Adrenal gland (tissue), 5 donors: Measurements from ENCODE around the gene PRDM16.

Experiments used
- CTCF ChIP-seq, 6 experiments: fragments of 450-650 bp in 4 of 6; fragments of 200-600 bp in 2 of 6; sonication (generic) in 1 of 6; IDR thresholded peaks; 1 replicate in 5 of 6; 2 replicates in 1 of 6; pipeline versions ENCODE4 v1.5.1 to v1.8.0; 2016 to 2021; ENCODE audit warnings: antibody characterized with exemption in 6 of 6, mild to moderate bottlenecking in 2 of 6, moderate library complexity in 1 of 6
- POLR2A ChIP-seq, 2 donors: fragments of 450-650 bp; IDR thresholded peaks; one replicate each; pipeline ENCODE4 v1.6.1; 2017; ENCODE audit warnings: antibody characterized with exemption in 2 of 2, mild to moderate bottlenecking in 2 of 2, moderate library complexity in 1 of 2
- donor health status: DM: no; HTN: no; CAD: no.

- no peak for TF ChIP-seq CTCF (IDR thresholded peaks at IDR 0.05)
- no peak for TF ChIP-seq POLR2A (IDR thresholded peaks at IDR 0.05)
Measured at GRCh38 chr1:3227893-3228292, 158.9 kb downstream of the PRDM16 start.
